GM12878 (cell line): Measurements from ENCODE around the gene DNAJC7. TPM values are rescaled to one million over a fixed set of nuclear protein-coding genes. Genes with fewer than 3 reads are reported as not detected.

ENCODE experiments used
- ATAC-seq: fragments of 200-7000 bp; cut with Tn5 transposase; 3 replicates; pipeline ENCODE4 v1.9.1; 2020; ENCODE audit warnings: mild to moderate bottlenecking, moderate library complexity
- BruUV-seq: library from RNA; stranded (reverse); fragments of 400-500 nt; replicated peaks from 2 replicates; lab custom pipeline; 2021; lab: Mats Ljungman, UMichigan
- CTCF ChIA-PET: fragments of 300-600 bp; sonication (Branson Sonifier 250); formaldehyde crosslinking; extraction: SDS; loops from one replicate; lab custom pipeline; 2021; ENCODE audit warnings: inconsistent platforms; lab: Yijun Ruan, JAX
- POLR2A ChIA-PET: fragments of 350-600 bp; formaldehyde crosslinking; extraction: SDS; loops from one replicate; lab custom pipeline; 2021; ENCODE audit warnings: inconsistent platforms; lab: Charles Lee
- RAD21 ChIA-PET: fragments of 300-600 bp; sonication (Branson Sonifier 250); formaldehyde crosslinking; loops from one replicate; lab custom pipeline; 2023; ENCODE audit warnings: antibody characterized with exemption; ENCODE audit not compliant: unreplicated experiment; lab: Charles Lee
- SMC1A ChIA-PET: fragments of 300-600 bp; sonication (Branson Sonifier 250); formaldehyde crosslinking; loops from one replicate; lab custom pipeline; 2023; ENCODE audit not compliant: unreplicated experiment, uncharacterized antibody; lab: Charles Lee
- DNase-seq: peaks from one replicate; pipeline ENCODE4 v3.0.0-alpha.2; 2011; ENCODE audit warnings: low read depth, low spot score
- FAIRE-seq: peaks from 3 replicates; lab custom pipeline; 2011; peaks lifted over from hg19 to GRCh38; lab: Jason Lieb, UNC
- H2AFZ ChIP-seq: 2 replicates; pipeline ENCODE4 v1.6.0; 2011; ENCODE audit warnings: low read depth, low read length, control low read depth; ENCODE audit not compliant: control insufficient read depth
- H3K27ac ChIP-seq: 2 replicates; pipeline ENCODE4 v1.5.1; 2011; ENCODE audit warnings: control low read depth; ENCODE audit not compliant: control insufficient read depth, insufficient read depth
- H3K27me3 ChIP-seq, 2 experiments: replicated peaks in 1 of 2; 2 replicates each; pipeline versions ENCODE4 v1.6.0 to v1.6.1; 2011; ENCODE audit warnings: low read length in 1 of 2; ENCODE audit not compliant: control insufficient read depth in 2 of 2, insufficient read depth in 2 of 2
- H3K36me3 ChIP-seq, 2 experiments: 2 replicates each; pipeline ENCODE4 v1.5.1; 2011; ENCODE audit warnings: low read length in 1 of 2; ENCODE audit not compliant: control insufficient read depth in 2 of 2, insufficient read depth in 2 of 2
- H3K4me1 ChIP-seq: 2 replicates; pipeline ENCODE4 v1.6.1; 2011; ENCODE audit warnings: mild to moderate bottlenecking, low read length, moderate library complexity, mixed read lengths; ENCODE audit not compliant: control insufficient read depth, insufficient read depth
- H3K4me2 ChIP-seq: 2 replicates; pipeline ENCODE4 v1.6.0; 2011; ENCODE audit warnings: control low read depth; ENCODE audit not compliant: control insufficient read depth, insufficient read depth
- H3K4me3 ChIP-seq: fragments of 200-600 bp; sonication (generic); 2 replicates; pipeline ENCODE4 v1.5.1; 2016
- H3K79me2 ChIP-seq: 2 replicates; pipeline ENCODE4 v1.6.0; 2011; ENCODE audit warnings: low read length; ENCODE audit not compliant: control insufficient read depth, insufficient read depth
- H3K9ac ChIP-seq: 2 replicates; pipeline ENCODE4 v1.8.0; 2011; ENCODE audit warnings: low read length, control low read depth, mixed read lengths; ENCODE audit not compliant: control insufficient read depth, insufficient read depth
- H3K9me3 ChIP-seq: replicated peaks from 3 replicates; pipeline ENCODE4 v1.5.1; 2011; ENCODE audit warnings: mild to moderate bottlenecking, low read length; ENCODE audit not compliant: control insufficient read depth, insufficient read depth
- H4K20me1 ChIP-seq: 2 replicates; pipeline ENCODE4 v1.6.0; 2011; ENCODE audit not compliant: control insufficient read depth, insufficient read depth
- CBFB ChIP-seq: IDR thresholded peaks from 2 replicates; pipeline ENCODE4 v1.6.1; 2016; ENCODE audit warnings: antibody characterized with exemption, low read depth
- CHD1 ChIP-seq: IDR thresholded peaks from 2 replicates; pipeline ENCODE4 v1.6.1; 2012; ENCODE audit warnings: low read depth, low read length, improper control_type of control experiment
- CREM ChIP-seq: IDR thresholded peaks from 2 replicates; pipeline ENCODE4 v1.6.1; 2014; ENCODE audit warnings: antibody characterized with exemption, low read depth
- EED ChIP-seq: sonication (generic); IDR thresholded peaks from 2 replicates; pipeline ENCODE4 v1.6.1; 2016; ENCODE audit warnings: antibody characterized with exemption, low read depth
- EGR1 ChIP-seq, 2 experiments: IDR thresholded peaks; 1 replicate in 1 of 2; 2 replicates in 1 of 2; pipeline ENCODE4 v1.6.1; 2011 to 2012; ENCODE audit warnings: low read depth in 2 of 2, low read length in 2 of 2, borderline replicate concordance in 1 of 2, mild to moderate bottlenecking in 1 of 2, moderate library complexity in 1 of 2
- FOXM1 ChIP-seq: IDR thresholded peaks from 2 replicates; pipeline ENCODE4 v1.6.1; 2012; ENCODE audit warnings: low read depth, mild to moderate bottlenecking, inconsistent platforms, low read length, moderate library complexity
- GABPA ChIP-seq: IDR thresholded peaks from 2 replicates; pipeline ENCODE4 v1.6.1; 2014; ENCODE audit warnings: antibody characterized with exemption, low read depth, mild to moderate bottlenecking, inconsistent platforms
- GATAD2B ChIP-seq: fragments of 450-650 bp; conservative IDR thresholded peaks from 2 replicates; pipeline ENCODE4 v1.6.1; 2017; ENCODE audit warnings: low read depth, mild to moderate bottlenecking, moderate library complexity
- KDM1A ChIP-seq: fragments of 200-600 bp; sonication (generic); IDR thresholded peaks from 2 replicates; pipeline ENCODE4 v1.6.1; 2016; ENCODE audit warnings: borderline replicate concordance
- NR2C1 ChIP-seq: fragments of 450-650 bp; IDR thresholded peaks from 2 replicates; pipeline ENCODE4 v1.6.1; 2017; ENCODE audit warnings: antibody characterized with exemption, mild to moderate bottlenecking, moderate library complexity
- PAX5 ChIP-seq: IDR thresholded peaks from 2 replicates; pipeline ENCODE4 v1.6.1; 2011; ENCODE audit warnings: low read depth, low read length, borderline replicate concordance
- POLR2A ChIP-seq: IDR thresholded peaks from 2 replicates; pipeline ENCODE4 v1.6.1; 2011; ENCODE audit warnings: low read depth, mild to moderate bottlenecking, low read length
- POLR2AphosphoS5 ChIP-seq: IDR thresholded peaks from 2 replicates; pipeline ENCODE4 v1.6.1; 2011; ENCODE audit warnings: mild to moderate bottlenecking, low read length, inconsistent platforms
- RCOR1 ChIP-seq: conservative IDR thresholded peaks from 2 replicates; pipeline ENCODE4 v1.6.1; 2012; ENCODE audit warnings: low read depth, low read length, improper control_type of control experiment
- RUNX3 ChIP-seq: IDR thresholded peaks from 2 replicates; pipeline ENCODE4 v1.6.1; 2012; ENCODE audit warnings: low read length, inconsistent platforms
- SMARCA5 ChIP-seq: fragments of 450-650 bp; IDR thresholded peaks from 2 replicates; pipeline ENCODE4 v1.6.1; 2017; ENCODE audit warnings: mild to moderate bottlenecking
- SREBF2 ChIP-seq: IDR thresholded peaks from 2 replicates; pipeline ENCODE4 v1.6.1; 2012; ENCODE audit warnings: mild to moderate bottlenecking, low read length
- TAF1 ChIP-seq: IDR thresholded peaks from 2 replicates; pipeline ENCODE4 v1.6.1; 2011; ENCODE audit warnings: mild to moderate bottlenecking, low read depth, low read length, borderline replicate concordance
- TARDBP ChIP-seq: IDR thresholded peaks from 2 replicates; pipeline ENCODE4 v1.6.1; 2016; ENCODE audit warnings: borderline replicate concordance
- TBL1XR1 ChIP-seq: IDR thresholded peaks from 2 replicates; pipeline ENCODE4 v1.6.1; 2012; ENCODE audit warnings: low read depth, low read length, improper control_type of control experiment
- YY1 ChIP-seq: IDR thresholded peaks from 2 replicates; pipeline ENCODE4 v1.6.1; 2011; ENCODE audit warnings: low read depth, mild to moderate bottlenecking, low read length
- WGBS: methylation state at CpG from one replicate; pipeline ENCODE4 v1.1.6; 2016; ENCODE audit warnings: low lambda C conversion rate; ENCODE audit not compliant: insufficient replicate concordance, insufficient coverage; ENCODE audit errors: missing lambda C conversion rate; 5-methylcytosine and 5-hydroxymethylcytosine counted together
- in situ Hi-C: fragments of 300-500 bp; cut with MboI; formaldehyde crosslinking; loops from 9 replicates; pipeline ENCODE4 v1.14.3; 2018; ENCODE audit warnings: mixed read lengths
- intact Hi-C: fragments of 100-400 bp; cut with micrococcal nuclease; formaldehyde crosslinking; loops from one replicate; pipeline ENCODE4 v1.14.2; 2022; ENCODE audit not compliant: unreplicated experiment
- polyA plus RNA-seq, 11 experiments: library from polyadenylated mRNA; depleted of rRNA in 4 of 11; unstranded in 6 of 11; stranded (reverse) in 5 of 11; fragments of >200 nt; fragmentation: Nextera tagmentation in 4 of 11; fragmentation: Illumina TruSeq in 1 of 11; extraction: Ambion mirVana in 4 of 11; extraction: Trizol in 1 of 11; gene quantifications; 1 replicate in 1 of 11; 2 replicates in 10 of 11; pipeline versions ENCODE4 v1.2.1 to v1.2.3, GENCODE V29; 2011 to 2016; ENCODE audit warnings: inconsistent platforms in 2 of 11, missing spikeins in 2 of 11, low read depth in 1 of 11
- total RNA-seq, 4 experiments: library from RNA; depleted of rRNA in 3 of 4; stranded (reverse); fragments of >200 nt in 3 of 4; fragmentation: Illumina TruSeq in 1 of 4; extraction: Trizol in 1 of 4; gene quantifications; 2 replicates each; pipeline versions ENCODE4 v1.2.1 to v1.2.3, GENCODE V29; 2013 to 2021

DNAJC7 gene
- total and polyA plus RNA-seq, 10 of the 15 experiments (the other 5 are each of a cell fraction or from before 2014, with no cell fraction given), result 60.1 to 173 (median 94.9) TPM

DNA sequence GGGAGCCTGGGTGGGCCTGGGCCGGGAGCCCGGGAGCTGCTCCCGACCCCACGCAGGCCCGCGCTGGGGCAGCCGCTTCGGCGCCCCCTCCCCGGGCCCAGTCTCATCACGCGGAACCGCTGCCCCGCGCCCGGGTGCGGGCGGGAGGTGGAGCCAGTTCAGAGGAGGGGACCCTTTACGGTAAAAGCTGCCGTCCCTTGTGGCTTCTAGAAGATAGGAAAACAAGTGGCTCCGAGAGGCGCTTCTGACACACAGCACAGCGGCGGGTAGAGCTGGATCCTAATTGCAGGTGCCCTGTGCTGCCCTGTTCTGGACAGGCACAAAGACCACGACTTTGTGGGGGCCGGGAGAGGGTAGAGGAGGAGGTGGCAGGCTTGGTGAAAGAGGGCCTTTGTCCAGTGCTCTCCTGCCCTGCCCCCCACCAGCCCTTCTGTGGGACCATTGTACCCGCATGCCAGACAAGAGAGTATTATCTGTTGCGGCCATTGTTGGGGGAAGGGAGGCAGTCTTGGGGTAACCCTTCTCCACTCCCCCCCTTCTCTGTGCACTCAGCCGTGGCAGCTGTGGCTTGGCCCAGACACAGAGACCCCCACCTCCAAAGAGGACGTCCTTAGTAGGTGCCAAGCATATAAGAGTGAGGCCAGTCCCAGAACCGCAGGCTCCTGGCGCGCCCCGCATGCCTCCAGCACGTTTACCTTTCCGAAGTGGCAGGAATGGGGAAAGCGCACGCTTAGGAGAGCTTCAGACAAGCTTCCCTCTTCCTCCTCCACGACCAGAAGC is 49.9 kb downstream of the DNAJC7 start:
- no TSS peak for BruUV-seq
- FAIRE-seq, result no peak
- no peak for TF ChIP-seq CBFB
- TF ChIP-seq FOXM1, result no peak
- no peak for TF ChIP-seq NR2C1
- peak; percentile 87 for TF ChIP-seq YY1
- peak; percentile 55; the same call in 1 of the 2 replicates for TF ChIP-seq POLR2AphosphoS5
- no peak for TF ChIP-seq GABPA
- no peak for TF ChIP-seq KDM1A
- TF ChIP-seq PAX5, result peak; percentile 59; the same call in 1 of the 2 replicates
- TF ChIP-seq GATAD2B, result 0 out of 2 replicates have a peak, but pooled peaks have one; percentile 3
- TF ChIP-seq EGR1 (IDR thresholded peaks at IDR 0.05; ENCODE audit: borderline replicate concordance in 1 of 2, low read depth in 2 of 2, low read length in 2 of 2), result no peak
- TF ChIP-seq SREBF2, result no peak
- 0 out of 2 replicates have a peak, but pooled peaks have one; percentile 46 for TF ChIP-seq TARDBP
- peak; percentile 77; the same call in 1 of the 2 replicates for TF ChIP-seq SMARCA5
- TF ChIP-seq TAF1, result 0 out of 2 replicates have a peak, but pooled peaks have one; percentile 19
- no peak for TF ChIP-seq CREM
- no peak for TF ChIP-seq EED
- 0 out of 2 replicates have a peak, but pooled peaks have one; percentile 2 for TF ChIP-seq RUNX3
- peak; percentile 17; the same call in 1 of the 2 replicates for TF ChIP-seq CHD1
- peak; percentile 53 for TF ChIP-seq POLR2A
- no peak for TF ChIP-seq TBL1XR1
- TF ChIP-seq RCOR1, result no peak
- TF ChIP-seq, all 136 proteins: peak for 10
- Histone ChIP-seq H3K79me2 (peaks cover 23% of the 10 kb centered on the region), H3K9me3 (no peaks in the 10 kb centered on the region), H3K27me3 (no peaks in the 10 kb centered on the region), H3K27ac (peak overlapping the region; percentile 87), H3K9ac (peak overlapping the region; percentile 88), H3K4me3 (peak overlapping the region; percentile 79), H2AFZ (peak overlapping the region; percentile 66), H4K20me1 (no peaks in the 10 kb centered on the region), H3K4me2 (peak overlapping the region; percentile 94), H3K36me3 (peaks cover 4 to 10% of the 10 kb centered on the region in 2 experiments; a peak in 3 of 4 replicates), H3K4me1 (peaks cover 6% of the 10 kb centered on the region)
- CTCF ChIA-PET, result interaction anchor here (1.1 to 9.4 kb wide), 8 partner anchors 8 to 214 kb away, joined by 4 to 116 read pairs (median 10); partner anchors contain the start of genes DNAJC7, KAT2A, KCNH4 and NKIRAS2
- no peak for DNase-seq
- ATAC-seq, result peak; percentile 8; the same call in 2 of the 3 replicates
- POLR2A ChIA-PET, result interaction anchor here (1.0 to 2.3 kb wide), 6 partner anchors 9 to 153 kb away, joined by 3 to 45 read pairs (median 9); partner anchors contain the start of genes DHX58 and DNAJC7
- WGBS, result 23% methylated on average over 39 of the region's 39 CpGs
- in situ Hi-C loops (no loop called here), intact Hi-C loops (loop anchor here (2.0 to 5.0 kb wide), 2 partner anchors 49 to 215 kb away; partner anchors contain the start of genes DNAJC7 and KCNH4)
- SMC1A ChIA-PET, result interaction anchor here (1.4 to 6.1 kb wide), 6 partner anchors 10 to 149 kb away, joined by 4 to 20 read pairs (median 12); partner anchors contain the start of gene DNAJC7
- RAD21 ChIA-PET, result interaction anchor here (1.3 to 3.9 kb wide), 3 partner anchors 9 to 134 kb away, joined by 4 to 53 read pairs (median 16); partner anchors contain the start of genes DNAJC7 and NKIRAS2
